ENCODE results near the gene LRRC3.

Gene LRRC3

GRCh38 chr21:44428281-44428960, 26.9 kb upstream of the LRRC3 start:
- DNase-seq (ENCODE audit: low spot score), result no peak
- TF ChIP-seq, protein P1, sequence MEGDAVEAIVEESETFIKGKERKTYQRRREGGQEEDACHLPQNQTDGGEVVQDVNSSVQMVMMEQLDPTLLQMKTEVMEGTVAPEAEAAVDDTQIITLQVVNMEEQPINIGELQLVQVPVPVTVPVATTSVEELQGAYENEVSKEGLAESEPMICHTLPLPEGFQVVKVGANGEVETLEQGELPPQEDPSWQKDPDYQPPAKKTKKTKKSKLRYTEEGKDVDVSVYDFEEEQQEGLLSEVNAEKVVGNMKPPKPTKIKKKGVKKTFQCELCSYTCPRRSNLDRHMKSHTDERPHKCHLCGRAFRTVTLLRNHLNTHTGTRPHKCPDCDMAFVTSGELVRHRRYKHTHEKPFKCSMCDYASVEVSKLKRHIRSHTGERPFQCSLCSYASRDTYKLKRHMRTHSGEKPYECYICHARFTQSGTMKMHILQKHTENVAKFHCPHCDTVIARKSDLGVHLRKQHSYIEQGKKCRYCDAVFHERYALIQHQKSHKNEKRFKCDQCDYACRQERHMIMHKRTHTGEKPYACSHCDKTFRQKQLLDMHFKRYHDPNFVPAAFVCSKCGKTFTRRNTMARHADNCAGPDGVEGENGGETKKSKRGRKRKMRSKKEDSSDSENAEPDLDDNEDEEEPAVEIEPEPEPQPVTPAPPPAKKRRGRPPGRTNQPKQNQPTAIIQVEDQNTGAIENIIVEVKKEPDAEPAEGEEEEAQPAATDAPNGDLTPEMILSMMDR (IDR thresholded peaks at IDR 0.05; ENCODE audit: borderline replicate concordance, control extremely low read depth, extremely low read depth, insufficient read depth, missing control alignments), result no peak
- in situ Hi-C loops (cut with MboI; ENCODE audit: low sequenced_read_pairs, unreplicated experiment), result no loop called here

GRCh38 chr21:44429894-44430293, 25.4 kb upstream of the LRRC3 start:
- in situ Hi-C loops (cut with MboI; ENCODE audit: low sequenced_read_pairs, unreplicated experiment), result no loop called here
- TF ChIP-seq, protein P1 (IDR thresholded peaks at IDR 0.05; ENCODE audit: borderline replicate concordance, control extremely low read depth, extremely low read depth, insufficient read depth, missing control alignments), result no peak
- DNase-seq (ENCODE audit: low spot score), result no peak

GRCh38 chr21:44431300-44431699, 24.0 kb upstream of the LRRC3 start:
- in situ Hi-C loops (cut with MboI; ENCODE audit: low sequenced_read_pairs, unreplicated experiment), result no loop called here
- TF ChIP-seq, protein P1 (IDR thresholded peaks at IDR 0.05; ENCODE audit: borderline replicate concordance, control extremely low read depth, extremely low read depth, insufficient read depth, missing control alignments), result no peak
- DNase-seq (ENCODE audit: low spot score), result no peak

GRCh38 chr21:44432841-44433790, 22.2 kb upstream of the LRRC3 start:
- in situ Hi-C loops (cut with MboI; ENCODE audit: low sequenced_read_pairs, unreplicated experiment), result no loop called here

GRCh38 chr21:44433791-44434567, 21.3 kb upstream of the LRRC3 start:
- in situ Hi-C loops (cut with MboI; ENCODE audit: low sequenced_read_pairs, unreplicated experiment), result no loop called here
- TF ChIP-seq, protein P1 (IDR thresholded peaks at IDR 0.05; ENCODE audit: borderline replicate concordance, control extremely low read depth, extremely low read depth, insufficient read depth, missing control alignments), result no peak
- DNase-seq (ENCODE audit: low spot score), result no peak

More at GRCh38 chr21:44432841-44433790, 22.2 kb upstream of the LRRC3 start:
- no peak for DNase-seq (ENCODE audit: low spot score)
- TF ChIP-seq, protein P1 (IDR thresholded peaks at IDR 0.05; ENCODE audit: borderline replicate concordance, control extremely low read depth, extremely low read depth, insufficient read depth, missing control alignments), result no peak

GRCh38 chr21:44434568-44434925, 20.8 kb upstream of the LRRC3 start:
- no peak for DNase-seq (ENCODE audit: low spot score)
- in situ Hi-C loops (cut with MboI; ENCODE audit: low sequenced_read_pairs, unreplicated experiment), result no loop called here
- TF ChIP-seq, protein P1 (IDR thresholded peaks at IDR 0.05; ENCODE audit: borderline replicate concordance, control extremely low read depth, extremely low read depth, insufficient read depth, missing control alignments), result no peak

Data from GM13976 (cell line).